Endothelial cell (in vitro differentiated cells): ENCODE results near the gene HSF2. TPM values are rescaled to one million over a fixed set of nuclear protein-coding genes. Genes with fewer than 3 reads are reported as not detected.

ENCODE experiments used
- DNase-seq: peaks from one replicate; pipeline ENCODE4 v3.0.0; 2021; ENCODE audit warnings: low spot score
- H3K27ac Mint-ChIP-seq: one replicate; pipeline ENCODE4 v1.8.0; 2021; ENCODE audit warnings: mixed read lengths, inconsistent platforms; ENCODE audit not compliant: unreplicated experiment
- H3K27me3 Mint-ChIP-seq: one replicate; pipeline ENCODE4 v1.8.0; 2021; ENCODE audit warnings: mild to moderate bottlenecking, moderate library complexity, mixed read lengths, inconsistent platforms; ENCODE audit not compliant: unreplicated experiment
- H3K36me3 Mint-ChIP-seq: one replicate; pipeline ENCODE4 v1.8.0; 2021; ENCODE audit warnings: mild to moderate bottlenecking, low read depth, mixed read lengths, inconsistent platforms; ENCODE audit not compliant: unreplicated experiment
- H3K4me1 Mint-ChIP-seq: one replicate; pipeline ENCODE4 v1.8.0; 2021; ENCODE audit warnings: mild to moderate bottlenecking, mixed read lengths, inconsistent platforms; ENCODE audit not compliant: unreplicated experiment
- H3K4me3 Mint-ChIP-seq: one replicate; pipeline ENCODE4 v1.8.0; 2021; ENCODE audit warnings: mild to moderate bottlenecking, mixed read lengths, inconsistent platforms; ENCODE audit not compliant: unreplicated experiment
- H3K9me3 Mint-ChIP-seq: one replicate; pipeline ENCODE4 v1.8.0; 2021; ENCODE audit warnings: mixed read lengths, inconsistent platforms; ENCODE audit not compliant: unreplicated experiment
- CTCF ChIP-seq: fragments of 200-600 bp; sonication (generic); IDR thresholded peaks from one replicate; pipeline ENCODE4 v1.5.0; 2021; ENCODE audit warnings: antibody characterized with exemption; ENCODE audit not compliant: unreplicated experiment
- total RNA-seq: library from RNA; stranded (reverse); fragmentation: NEBNext Ultra II Directional; extraction: Animal tissue kit (Norgen Biotek cat#: 25700); gene quantifications from one replicate; pipeline ENCODE4 v1.2.1, GENCODE V29; 2021; ENCODE audit not compliant: unreplicated experiment

The HSF2 gene
- total RNA-seq, 1 donor from 2014 or later, result 13.9 TPM

- H3K27ac Mint-ChIP-seq, result peak overlapping the region; percentile 80
- H3K9me3 Mint-ChIP-seq, result no peaks in the 10 kb centered on the region
- peaks cover 8% of the 10 kb centered on the region for H3K27me3 Mint-ChIP-seq
- no peak for DNase-seq
- H3K4me3 Mint-ChIP-seq, result no peak overlapping the region
- no peaks in the 10 kb centered on the region for H3K36me3 Mint-ChIP-seq
- no peak for TF ChIP-seq CTCF
- peaks cover under 1% of the 10 kb centered on the region for H3K4me1 Mint-ChIP-seq
Observed at GRCh38 chr6:122388945-122389344, 10.5 kb upstream of the HSF2 start.

- Mint-ChIP-seq H3K27ac (peak overlapping the region; percentile 80), H3K4me3 (no peak overlapping the region), H3K36me3 (no peaks in the 10 kb centered on the region), H3K4me1 (peaks cover 3% of the 10 kb centered on the region), H3K9me3 (no peaks in the 10 kb centered on the region), H3K27me3 (peaks cover 8% of the 10 kb centered on the region)
- DNase-seq, result no peak
- TF ChIP-seq CTCF, result no peak
Observed at GRCh38 chr6:122389704-122390372, 9.6 kb upstream of the HSF2 start.

GRCh38 chr6:122392564-122393350 lies 6.7 kb upstream of the HSF2 start:
- Mint-ChIP-seq H3K36me3 (no peaks in the 10 kb centered on the region), H3K9me3 (no peaks in the 10 kb centered on the region), H3K4me1 (peaks cover 3% of the 10 kb centered on the region), H3K27me3 (peaks cover 6% of the 10 kb centered on the region), H3K27ac (no peak overlapping the region), H3K4me3 (no peak overlapping the region)
- no peak for TF ChIP-seq CTCF
- no peak for DNase-seq

- Mint-ChIP-seq H3K9me3 (no peaks in the 10 kb centered on the region), H3K4me1 (peaks cover 3% of the 10 kb centered on the region), H3K36me3 (no peaks in the 10 kb centered on the region), H3K27ac (no peak overlapping the region), H3K4me3 (no peak overlapping the region), H3K27me3 (peaks cover 6% of the 10 kb centered on the region)
- TF ChIP-seq CTCF, result no peak
- no peak for DNase-seq
Observed at GRCh38 chr6:122393351-122393896, 6.0 kb upstream of the HSF2 start.

GRCh38 chr6:122394016-122394415 lies 5.4 kb upstream of the HSF2 start:
- Mint-ChIP-seq H3K9me3 (no peaks in the 10 kb centered on the region), H3K27ac (no peak overlapping the region), H3K36me3 (no peaks in the 10 kb centered on the region), H3K27me3 (peaks cover 6% of the 10 kb centered on the region), H3K4me3 (no peak overlapping the region), H3K4me1 (peaks cover 3% of the 10 kb centered on the region)
- TF ChIP-seq CTCF, result no peak
- no peak for DNase-seq
